Retinal pigment epithelial cell (primary cell): ENCODE data around the gene DNAI2.

Source experiments
- DNase-seq: peaks from one replicate; pipeline ENCODE4 v3.0.0-alpha.2; 2010; ENCODE audit warnings: low read depth
- H3K4me3 ChIP-seq: 2 replicates; pipeline ENCODE4 v1.5.1; 2011; ENCODE audit warnings: mild to moderate bottlenecking, low read length, control low read depth, moderate library complexity
- CTCF ChIP-seq: conservative IDR thresholded peaks from 2 replicates; pipeline ENCODE4 v1.5.1; 2011; ENCODE audit warnings: low read depth, low read length, control low read depth, inconsistent platforms

The DNAI2 gene

GRCh38 chr17:74274060-74274708, at the start of gene DNAI2:
Gene DNAI2 (plus strand): TSS chr17:74274234. CDS start chr17:74281818, 7,584 bp downstream.
- DNase-seq: no peak
- no peak within 1 kb of the TSS for H3K4me3 ChIP-seq
- no peak for TF ChIP-seq CTCF

GRCh38 chr17:74224959-74225725, 48.9 kb upstream of the DNAI2 start:
- no peak for TF ChIP-seq CTCF
- no peak overlapping the region for H3K4me3 ChIP-seq
- no peak for DNase-seq

GRCh38 chr17:74226252-74226651, 47.8 kb upstream of the DNAI2 start:
- no peak for DNase-seq
- no peak for TF ChIP-seq CTCF
- no peak overlapping the region for H3K4me3 ChIP-seq

- DNase-seq: no peak
- TF ChIP-seq CTCF: no peak
- H3K4me3 ChIP-seq: no peak overlapping the region
Measured at GRCh38 chr17:74227271-74228080, 46.6 kb upstream of the DNAI2 start.

- H3K4me3 ChIP-seq: no peak overlapping the region
- TF ChIP-seq CTCF: no peak
- DNase-seq: no peak
Measured at GRCh38 chr17:74228306-74228978, 45.6 kb upstream of the DNAI2 start.

- no peak for TF ChIP-seq CTCF
- H3K4me3 ChIP-seq: no peak overlapping the region
- no peak for DNase-seq
Measured at GRCh38 chr17:74230896-74231295, 43.1 kb upstream of the DNAI2 start.
